Measurements from ENCODE around the gene KRAS. TPM values are rescaled to one million over a fixed set of nuclear protein-coding genes. Genes with fewer than 3 reads are reported as not detected.

Gene KRAS
- total RNA-seq, 1 donor from 2014 or later, result 9.6 TPM

DNA sequence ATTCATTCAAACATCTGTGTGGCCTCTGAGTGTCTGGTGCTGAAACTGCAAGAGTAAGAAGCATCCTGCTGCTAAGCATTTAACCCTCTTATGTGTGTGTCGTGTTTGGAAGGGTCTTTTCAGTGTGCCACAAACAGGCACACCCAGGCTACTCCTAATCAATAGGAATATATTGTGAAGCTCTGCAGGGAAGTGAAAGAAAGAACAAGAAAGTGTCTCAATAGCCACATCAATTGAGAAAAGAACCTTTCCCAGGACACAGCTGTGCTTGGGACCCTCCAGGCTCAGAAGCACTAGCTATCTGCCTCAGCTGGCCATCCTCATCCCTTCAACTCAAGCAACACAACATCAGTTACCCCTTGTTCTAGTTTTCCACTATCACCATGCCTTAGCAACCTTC lies 13.4 kb upstream of the KRAS start:
- intact Hi-C loops (cut with DNase I), result no loop called here
- TF ChIP-seq, protein P1, sequence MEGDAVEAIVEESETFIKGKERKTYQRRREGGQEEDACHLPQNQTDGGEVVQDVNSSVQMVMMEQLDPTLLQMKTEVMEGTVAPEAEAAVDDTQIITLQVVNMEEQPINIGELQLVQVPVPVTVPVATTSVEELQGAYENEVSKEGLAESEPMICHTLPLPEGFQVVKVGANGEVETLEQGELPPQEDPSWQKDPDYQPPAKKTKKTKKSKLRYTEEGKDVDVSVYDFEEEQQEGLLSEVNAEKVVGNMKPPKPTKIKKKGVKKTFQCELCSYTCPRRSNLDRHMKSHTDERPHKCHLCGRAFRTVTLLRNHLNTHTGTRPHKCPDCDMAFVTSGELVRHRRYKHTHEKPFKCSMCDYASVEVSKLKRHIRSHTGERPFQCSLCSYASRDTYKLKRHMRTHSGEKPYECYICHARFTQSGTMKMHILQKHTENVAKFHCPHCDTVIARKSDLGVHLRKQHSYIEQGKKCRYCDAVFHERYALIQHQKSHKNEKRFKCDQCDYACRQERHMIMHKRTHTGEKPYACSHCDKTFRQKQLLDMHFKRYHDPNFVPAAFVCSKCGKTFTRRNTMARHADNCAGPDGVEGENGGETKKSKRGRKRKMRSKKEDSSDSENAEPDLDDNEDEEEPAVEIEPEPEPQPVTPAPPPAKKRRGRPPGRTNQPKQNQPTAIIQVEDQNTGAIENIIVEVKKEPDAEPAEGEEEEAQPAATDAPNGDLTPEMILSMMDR (IDR thresholded peaks at IDR 0.05), result no peak
- TF ChIP-seq POLR2A (IDR thresholded peaks at IDR 0.05) (no peak), POLR2AphosphoS5 (IDR thresholded peaks at IDR 0.05; ENCODE audit: insufficient read depth in 1 of 2, low read depth in 1 of 2) (no peak)
- no peaks in the 10 kb centered on the region for H3K9me3 ChIP-seq

GRCh38 chr12:25263594-25263993 lies 12.9 kb upstream of the KRAS start:
- H3K4me1 ChIP-seq, result no peaks in the 10 kb centered on the region
- H3K27me3 ChIP-seq, result no peaks in the 10 kb centered on the region
- intact Hi-C loops (cut with DNase I), result no loop called here
- DNase-seq (ENCODE audit: extremely low spot score in 2 of 2), result no peak
- H3K36me3 ChIP-seq, result no peaks in the 10 kb centered on the region
- TF ChIP-seq POLR2A (IDR thresholded peaks at IDR 0.05) (no peak), POLR2AphosphoS5 (IDR thresholded peaks at IDR 0.05; ENCODE audit: insufficient read depth in 1 of 2, low read depth in 1 of 2) (no peak)
- TF ChIP-seq, protein P1 (IDR thresholded peaks at IDR 0.05), result no peak
- H3K27ac ChIP-seq, result no peak overlapping the region
- no peaks in the 10 kb centered on the region for H3K9me3 ChIP-seq
- H3K4me3 ChIP-seq, result no peak overlapping the region

More for the DNA sequence above, 13.4 kb upstream of the KRAS start:
- Histone ChIP-seq H3K36me3 (no peaks in the 10 kb centered on the region), H3K4me3 (no peak overlapping the region), H3K27me3 (no peaks in the 10 kb centered on the region), H3K27ac (no peak overlapping the region), H3K4me1 (no peaks in the 10 kb centered on the region)
- no peak for DNase-seq (ENCODE audit: extremely low spot score in 2 of 2)

DNA sequence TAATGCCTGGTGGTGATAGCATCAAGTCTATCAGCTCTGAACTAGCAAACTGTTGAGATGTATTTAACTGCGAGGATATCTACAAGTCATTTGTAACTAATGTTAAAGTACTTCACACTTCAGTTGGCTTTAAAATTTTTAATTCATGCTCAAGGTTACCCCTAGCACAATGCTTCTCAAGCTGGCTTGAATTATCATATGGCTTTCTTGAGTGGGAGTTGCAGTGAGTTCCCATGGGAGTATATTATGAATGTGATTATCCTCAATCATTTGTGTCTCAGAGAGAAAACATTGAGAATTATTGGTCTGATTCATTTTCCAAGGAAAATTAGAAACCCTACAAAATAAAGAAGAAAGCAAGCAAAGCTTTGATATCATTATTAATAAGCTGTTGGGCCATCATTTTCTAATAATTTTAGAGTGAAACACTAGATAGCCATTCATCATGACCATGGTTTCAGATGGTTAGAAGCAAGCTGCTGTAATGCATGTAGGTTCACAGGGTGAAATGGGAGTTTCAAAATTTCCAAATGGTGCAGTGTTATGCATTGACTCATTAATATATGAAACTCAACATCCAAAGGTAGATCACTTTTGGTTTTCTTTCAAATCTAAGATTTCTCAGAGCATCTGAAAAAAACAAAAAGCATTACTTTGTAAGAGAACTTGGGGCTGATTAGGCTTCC lies 11.8 kb upstream of the KRAS start:
- intact Hi-C loops (cut with DNase I), result no loop called here
- no peaks in the 10 kb centered on the region for H3K27me3 ChIP-seq
- DNase-seq (ENCODE audit: extremely low spot score in 2 of 2), result no peak
- no peaks in the 10 kb centered on the region for H3K9me3 ChIP-seq
- no peak for TF ChIP-seq POLR2A (IDR thresholded peaks at IDR 0.05)
- H3K4me1 ChIP-seq, result no peaks in the 10 kb centered on the region
- H3K36me3 ChIP-seq, result no peaks in the 10 kb centered on the region
- H3K4me3 ChIP-seq, result no peak overlapping the region
- H3K27ac ChIP-seq, result no peak overlapping the region

DNA sequence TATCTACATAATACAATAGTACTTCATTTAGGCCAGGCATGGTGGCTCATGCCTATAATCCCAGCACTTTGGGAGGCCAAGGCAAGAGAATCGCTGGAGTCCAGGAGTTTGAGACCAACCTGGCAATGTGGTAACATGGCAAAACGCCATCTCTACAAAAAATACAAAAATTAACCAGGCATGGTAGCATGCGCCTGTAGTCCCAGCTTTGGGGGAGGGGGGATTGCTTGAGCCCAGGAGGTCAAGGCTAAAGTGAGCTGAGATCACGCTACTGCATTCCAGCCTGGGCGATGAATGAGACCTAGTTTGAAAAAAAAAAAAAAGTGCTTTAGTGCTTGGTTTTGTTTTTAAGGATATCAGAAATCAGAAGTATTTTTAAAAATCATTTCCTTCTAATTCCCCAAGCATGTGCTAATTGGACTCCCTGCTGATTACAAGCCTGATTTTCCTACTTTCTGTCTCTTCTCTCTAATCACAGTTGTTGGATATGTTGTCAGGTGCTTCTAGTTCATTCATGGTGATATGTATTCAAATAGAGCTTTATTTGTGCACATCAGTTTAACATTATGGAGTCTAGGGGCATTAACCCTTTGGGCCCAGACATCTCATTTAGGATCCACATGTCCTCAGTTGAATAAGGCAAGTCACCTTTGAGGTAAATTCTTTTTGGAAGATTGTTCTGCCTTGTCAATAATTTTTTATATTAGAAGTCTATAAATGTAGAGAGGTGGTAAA lies 7.0 kb upstream of the KRAS start:
- TF ChIP-seq, protein P1 (IDR thresholded peaks at IDR 0.05), result no peak
- no peak for TF ChIP-seq POLR2A (IDR thresholded peaks at IDR 0.05)
- no peak for TF ChIP-seq POLR2AphosphoS5 (IDR thresholded peaks at IDR 0.05; ENCODE audit: insufficient read depth in 1 of 2, low read depth in 1 of 2)
- Histone ChIP-seq H3K9me3 (no peaks in the 10 kb centered on the region), H3K4me3 (no peak overlapping the region), H3K4me1 (no peaks in the 10 kb centered on the region), H3K36me3 (no peaks in the 10 kb centered on the region), H3K27me3 (no peaks in the 10 kb centered on the region), H3K27ac (no peak overlapping the region)
- intact Hi-C loops (cut with DNase I), result no loop called here
- no peak for DNase-seq (ENCODE audit: extremely low spot score in 2 of 2)

DNA sequence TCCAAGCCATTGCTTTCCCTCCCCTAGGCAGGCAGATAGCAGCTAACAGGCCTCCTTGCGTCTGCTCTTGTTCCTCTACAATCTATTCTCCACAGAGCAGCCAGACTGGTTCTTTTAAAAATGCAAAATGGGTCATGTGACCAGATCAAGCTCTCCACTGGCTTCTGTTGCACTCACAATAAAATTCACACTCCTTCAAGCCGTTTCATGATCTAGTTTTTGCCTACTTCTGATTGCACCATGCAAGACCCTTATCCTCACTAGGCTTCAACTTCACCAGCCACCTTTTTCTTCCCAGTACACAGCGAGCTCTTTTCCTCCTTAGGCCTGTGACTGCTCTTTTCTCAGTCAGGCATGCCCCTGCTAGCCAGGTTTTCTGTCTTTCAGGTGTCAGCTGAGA lies 6.1 kb upstream of the KRAS start:
- Histone ChIP-seq H3K9me3 (no peaks in the 10 kb centered on the region), H3K27ac (no peak overlapping the region), H3K27me3 (no peaks in the 10 kb centered on the region), H3K4me3 (no peak overlapping the region), H3K36me3 (no peaks in the 10 kb centered on the region), H3K4me1 (peaks cover under 1% of the 10 kb centered on the region)
- DNase-seq (ENCODE audit: extremely low spot score in 2 of 2), result no peak
- TF ChIP-seq, protein P1 (IDR thresholded peaks at IDR 0.05), result no peak
- TF ChIP-seq POLR2AphosphoS5 (IDR thresholded peaks at IDR 0.05; ENCODE audit: insufficient read depth in 1 of 2, low read depth in 1 of 2) (no peak), POLR2A (IDR thresholded peaks at IDR 0.05) (no peak)
- intact Hi-C loops (cut with DNase I), result no loop called here
